ENCODE results near the gene PTGES3L. TPM values are rescaled to one million over a fixed set of nuclear protein-coding genes. Genes with fewer than 3 reads are reported as not detected.
A peak's percentile ranks its signal among the peaks of the same experiment; 100 is the strongest.

The PTGES3L gene
- total and polyA plus RNA-seq, 2 of the 13 experiments (the other 11 are each of a cell fraction or from before 2014, with no cell fraction given): 1.2 to 2.9 TPM

DNA sequence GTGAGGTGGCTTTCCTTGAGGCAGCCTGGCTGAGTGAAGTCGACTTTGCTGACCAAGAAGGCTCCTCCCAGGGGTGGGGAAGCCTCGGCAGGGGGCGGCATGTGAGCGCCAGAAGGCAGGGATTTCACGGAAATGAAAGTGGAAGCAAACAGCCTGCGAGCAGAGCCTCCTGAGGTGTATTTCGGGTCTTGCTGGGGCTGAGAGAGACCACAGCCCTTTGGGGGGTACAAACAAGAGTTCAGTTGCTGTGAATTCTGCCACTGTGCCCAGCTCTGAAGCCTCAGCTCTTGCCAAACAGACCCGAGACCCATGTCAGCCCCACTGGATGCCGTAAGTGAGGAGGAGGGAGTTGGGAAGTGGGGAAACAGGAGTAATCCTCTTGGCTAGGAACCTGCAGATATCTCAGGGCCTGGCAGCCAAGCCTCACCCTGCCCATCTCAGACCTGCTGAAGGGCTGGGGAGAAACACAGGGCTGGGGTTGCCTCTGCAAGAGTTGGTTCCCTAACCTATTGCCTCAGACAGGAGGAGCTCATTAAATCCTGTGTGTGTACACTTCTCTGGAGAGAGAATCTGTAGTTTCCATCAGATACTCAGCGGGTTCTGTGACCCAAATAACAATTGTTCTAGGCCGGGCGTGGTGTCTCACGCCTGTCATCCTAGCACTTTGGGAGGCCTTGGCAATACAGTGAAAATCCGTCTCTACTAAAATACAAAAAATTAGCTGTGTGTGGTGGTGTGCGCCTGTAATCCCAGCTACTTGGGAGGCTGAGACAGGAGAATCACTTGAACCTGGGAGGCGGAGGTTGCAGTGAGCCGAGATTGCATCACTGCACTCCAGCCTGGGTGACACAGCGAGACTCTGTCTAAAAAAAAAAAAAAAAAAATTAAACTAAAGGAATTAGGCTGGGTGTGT is 27.0 kb upstream of the PTGES3L start, which contains the start of gene IFI35 (continued):
- TF ChIP-seq, protein P1, sequence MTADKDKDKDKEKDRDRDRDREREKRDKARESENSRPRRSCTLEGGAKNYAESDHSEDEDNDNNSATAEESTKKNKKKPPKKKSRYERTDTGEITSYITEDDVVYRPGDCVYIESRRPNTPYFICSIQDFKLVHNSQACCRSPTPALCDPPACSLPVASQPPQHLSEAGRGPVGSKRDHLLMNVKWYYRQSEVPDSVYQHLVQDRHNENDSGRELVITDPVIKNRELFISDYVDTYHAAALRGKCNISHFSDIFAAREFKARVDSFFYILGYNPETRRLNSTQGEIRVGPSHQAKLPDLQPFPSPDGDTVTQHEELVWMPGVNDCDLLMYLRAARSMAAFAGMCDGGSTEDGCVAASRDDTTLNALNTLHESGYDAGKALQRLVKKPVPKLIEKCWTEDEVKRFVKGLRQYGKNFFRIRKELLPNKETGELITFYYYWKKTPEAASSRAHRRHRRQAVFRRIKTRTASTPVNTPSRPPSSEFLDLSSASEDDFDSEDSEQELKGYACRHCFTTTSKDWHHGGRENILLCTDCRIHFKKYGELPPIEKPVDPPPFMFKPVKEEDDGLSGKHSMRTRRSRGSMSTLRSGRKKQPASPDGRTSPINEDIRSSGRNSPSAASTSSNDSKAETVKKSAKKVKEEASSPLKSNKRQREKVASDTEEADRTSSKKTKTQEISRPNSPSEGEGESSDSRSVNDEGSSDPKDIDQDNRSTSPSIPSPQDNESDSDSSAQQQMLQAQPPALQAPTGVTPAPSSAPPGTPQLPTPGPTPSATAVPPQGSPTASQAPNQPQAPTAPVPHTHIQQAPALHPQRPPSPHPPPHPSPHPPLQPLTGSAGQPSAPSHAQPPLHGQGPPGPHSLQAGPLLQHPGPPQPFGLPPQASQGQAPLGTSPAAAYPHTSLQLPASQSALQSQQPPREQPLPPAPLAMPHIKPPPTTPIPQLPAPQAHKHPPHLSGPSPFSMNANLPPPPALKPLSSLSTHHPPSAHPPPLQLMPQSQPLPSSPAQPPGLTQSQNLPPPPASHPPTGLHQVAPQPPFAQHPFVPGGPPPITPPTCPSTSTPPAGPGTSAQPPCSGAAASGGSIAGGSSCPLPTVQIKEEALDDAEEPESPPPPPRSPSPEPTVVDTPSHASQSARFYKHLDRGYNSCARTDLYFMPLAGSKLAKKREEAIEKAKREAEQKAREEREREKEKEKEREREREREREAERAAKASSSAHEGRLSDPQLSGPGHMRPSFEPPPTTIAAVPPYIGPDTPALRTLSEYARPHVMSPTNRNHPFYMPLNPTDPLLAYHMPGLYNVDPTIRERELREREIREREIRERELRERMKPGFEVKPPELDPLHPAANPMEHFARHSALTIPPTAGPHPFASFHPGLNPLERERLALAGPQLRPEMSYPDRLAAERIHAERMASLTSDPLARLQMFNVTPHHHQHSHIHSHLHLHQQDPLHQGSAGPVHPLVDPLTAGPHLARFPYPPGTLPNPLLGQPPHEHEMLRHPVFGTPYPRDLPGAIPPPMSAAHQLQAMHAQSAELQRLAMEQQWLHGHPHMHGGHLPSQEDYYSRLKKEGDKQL (CRISPR knock-in tag; IDR thresholded peaks at IDR 0.05; ENCODE audit: low read depth): no peak
- TF ChIP-seq FLYWCH1 (CRISPR knock-in tag; IDR thresholded peaks at IDR 0.05) (0 out of 2 replicates have a peak, but pooled peaks have one; percentile 63), MYC (CRISPR knock-in tag; IDR thresholded peaks at IDR 0.05; ENCODE audit: borderline replicate concordance) (peak; percentile 69; the same call in 1 of the 2 replicates), ZNF816 (CRISPR knock-in tag; IDR thresholded peaks at IDR 0.05; ENCODE audit: borderline replicate concordance) (peak; percentile 76; the same call in 1 of the 2 replicates), TBP (CRISPR knock-in tag; IDR thresholded peaks at IDR 0.05) (no peak), REL (CRISPR knock-in tag; conservative IDR thresholded peaks at IDR 0.05) (no peak; the same call in 1 of the 2 replicates), JUND (CRISPR knock-in tag; IDR thresholded peaks at IDR 0.05) (0 out of 2 replicates have a peak, but pooled peaks have one; percentile 3), ZNF451 (CRISPR knock-in tag; IDR thresholded peaks at IDR 0.05) (no peak), ZNF136 (CRISPR knock-in tag; IDR thresholded peaks at IDR 0.05; ENCODE audit: low read depth) (no peak), ZNF589 (CRISPR knock-in tag; conservative IDR thresholded peaks at IDR 0.05) (no peak), SMAD9 (CRISPR knock-in tag; IDR thresholded peaks at IDR 0.05) (no peak), FUBP1 (CRISPR knock-in tag; IDR thresholded peaks at IDR 0.05; ENCODE audit: borderline replicate concordance) (no peak), HNF4G (IDR thresholded peaks at IDR 0.05; ENCODE audit: borderline replicate concordance, low read depth, low read length) (no peak), HNF4G (CRISPR knock-in tag; IDR thresholded peaks at IDR 0.05; ENCODE audit: borderline replicate concordance, low read depth) (no peak)
- TF ChIP-seq, protein P2, sequence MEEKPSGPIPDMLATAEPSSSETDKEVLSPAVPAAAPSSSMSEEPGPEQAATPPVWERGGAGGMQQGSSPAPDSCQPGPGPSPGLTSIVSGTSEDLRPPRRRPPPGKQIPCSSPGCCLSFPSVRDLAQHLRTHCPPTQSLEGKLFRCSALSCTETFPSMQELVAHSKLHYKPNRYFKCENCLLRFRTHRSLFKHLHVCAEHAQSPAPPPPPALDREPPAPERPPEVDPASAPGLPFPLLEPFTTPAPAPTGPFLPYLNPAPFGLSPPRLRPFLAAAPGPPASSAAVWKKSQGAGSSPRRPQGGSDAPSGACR (CRISPR knock-in tag; IDR thresholded peaks at IDR 0.05): peak; percentile 51; the same call in 1 of the 2 replicates
- TF ChIP-seq, protein P3, sequence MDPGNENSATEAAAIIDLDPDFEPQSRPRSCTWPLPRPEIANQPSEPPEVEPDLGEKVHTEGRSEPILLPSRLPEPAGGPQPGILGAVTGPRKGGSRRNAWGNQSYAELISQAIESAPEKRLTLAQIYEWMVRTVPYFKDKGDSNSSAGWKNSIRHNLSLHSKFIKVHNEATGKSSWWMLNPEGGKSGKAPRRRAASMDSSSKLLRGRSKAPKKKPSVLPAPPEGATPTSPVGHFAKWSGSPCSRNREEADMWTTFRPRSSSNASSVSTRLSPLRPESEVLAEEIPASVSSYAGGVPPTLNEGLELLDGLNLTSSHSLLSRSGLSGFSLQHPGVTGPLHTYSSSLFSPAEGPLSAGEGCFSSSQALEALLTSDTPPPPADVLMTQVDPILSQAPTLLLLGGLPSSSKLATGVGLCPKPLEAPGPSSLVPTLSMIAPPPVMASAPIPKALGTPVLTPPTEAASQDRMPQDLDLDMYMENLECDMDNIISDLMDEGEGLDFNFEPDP (CRISPR knock-in tag; conservative IDR thresholded peaks at IDR 0.05): no peak
- TF ChIP-seq, protein P4, sequence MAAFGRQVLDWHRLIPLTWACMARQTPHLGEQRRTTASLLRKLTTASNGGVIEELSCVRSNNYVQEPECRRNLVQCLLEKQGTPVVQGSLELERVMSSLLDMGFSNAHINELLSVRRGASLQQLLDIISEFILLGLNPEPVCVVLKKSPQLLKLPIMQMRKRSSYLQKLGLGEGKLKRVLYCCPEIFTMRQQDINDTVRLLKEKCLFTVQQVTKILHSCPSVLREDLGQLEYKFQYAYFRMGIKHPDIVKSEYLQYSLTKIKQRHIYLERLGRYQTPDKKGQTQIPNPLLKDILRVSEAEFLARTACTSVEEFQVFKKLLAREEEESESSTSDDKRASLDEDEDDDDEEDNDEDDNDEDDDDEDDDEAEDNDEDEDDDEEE (CRISPR knock-in tag; IDR thresholded peaks at IDR 0.05): 0 out of 2 replicates have a peak, but pooled peaks have one; percentile 23

Measured in HepG2 (cell line).